KMS-11 (cell line): Measurements from ENCODE around the gene MAPK8IP2.
"Not testable (repeated sequence)": the region's sequence is repeated elsewhere in the genome, so short reads cannot be mapped to it uniquely, and the experiment has no call there.

Experiments used
- H2AFZ ChIP-seq: fragments of 200-600 bp; sonication (generic); 2 replicates; pipeline ENCODE4 v1.6.1; 2016; ENCODE audit warnings: antibody characterized with exemption, mixed run types, low read depth
- H3K27ac ChIP-seq: fragments of 200-600 bp; sonication (generic); 2 replicates; pipeline ENCODE4 v1.6.1; 2016; ENCODE audit warnings: mild to moderate bottlenecking, mixed run types
- H3K27me3 ChIP-seq: fragments of 200-600 bp; sonication (generic); 2 replicates; pipeline ENCODE4 v1.6.1; 2017; ENCODE audit warnings: mild to moderate bottlenecking, low read depth, mixed run types, moderate library complexity; ENCODE audit not compliant: insufficient read depth
- H3K36me3 ChIP-seq: fragments of 200-600 bp; sonication (generic); 2 replicates; pipeline ENCODE4 v1.6.1; 2017; ENCODE audit warnings: mild to moderate bottlenecking, mixed run types; ENCODE audit not compliant: insufficient read depth
- H3K4me1 ChIP-seq: fragments of 200-600 bp; sonication (generic); 2 replicates; pipeline ENCODE4 v1.6.1; 2016; ENCODE audit warnings: mild to moderate bottlenecking, low read depth, mixed run types; ENCODE audit not compliant: poor library complexity, severe bottlenecking
- H3K4me2 ChIP-seq: fragments of 200-600 bp; sonication (generic); 2 replicates; pipeline ENCODE4 v1.7.0; 2016; ENCODE audit warnings: mild to moderate bottlenecking, mixed run types
- H3K4me3 ChIP-seq: fragments of 200-600 bp; sonication (generic); IDR thresholded peaks from 2 replicates; pipeline ENCODE4 v1.6.1; 2017; ENCODE audit warnings: low read depth, low read length, mixed read lengths; ENCODE audit not compliant: insufficient read depth
- H3K79me2 ChIP-seq: fragments of 200-600 bp; sonication (generic); 2 replicates; pipeline ENCODE4 v1.6.1; 2016; ENCODE audit warnings: low read depth, mixed run types; ENCODE audit not compliant: insufficient read depth
- H3K9ac ChIP-seq: fragments of 200-600 bp; sonication (generic); 2 replicates; pipeline ENCODE4 v1.6.1; 2016; ENCODE audit warnings: mild to moderate bottlenecking, mixed run types
- H4K20me1 ChIP-seq: fragments of 200-600 bp; sonication (generic); 2 replicates; pipeline ENCODE4 v1.6.1; 2016; ENCODE audit warnings: mild to moderate bottlenecking, mixed run types; ENCODE audit not compliant: insufficient read depth
- TF ChIP-seq, protein P1 (sequence below): fragments of 200-600 bp; sonication (generic); conservative IDR thresholded peaks from 2 replicates; pipeline ENCODE4 v1.6.1; 2017; ENCODE audit warnings: low read depth, mild to moderate bottlenecking, antibody characterized with exemption, low read length, moderate library complexity, mixed read lengths

The MAPK8IP2 gene

DNA sequence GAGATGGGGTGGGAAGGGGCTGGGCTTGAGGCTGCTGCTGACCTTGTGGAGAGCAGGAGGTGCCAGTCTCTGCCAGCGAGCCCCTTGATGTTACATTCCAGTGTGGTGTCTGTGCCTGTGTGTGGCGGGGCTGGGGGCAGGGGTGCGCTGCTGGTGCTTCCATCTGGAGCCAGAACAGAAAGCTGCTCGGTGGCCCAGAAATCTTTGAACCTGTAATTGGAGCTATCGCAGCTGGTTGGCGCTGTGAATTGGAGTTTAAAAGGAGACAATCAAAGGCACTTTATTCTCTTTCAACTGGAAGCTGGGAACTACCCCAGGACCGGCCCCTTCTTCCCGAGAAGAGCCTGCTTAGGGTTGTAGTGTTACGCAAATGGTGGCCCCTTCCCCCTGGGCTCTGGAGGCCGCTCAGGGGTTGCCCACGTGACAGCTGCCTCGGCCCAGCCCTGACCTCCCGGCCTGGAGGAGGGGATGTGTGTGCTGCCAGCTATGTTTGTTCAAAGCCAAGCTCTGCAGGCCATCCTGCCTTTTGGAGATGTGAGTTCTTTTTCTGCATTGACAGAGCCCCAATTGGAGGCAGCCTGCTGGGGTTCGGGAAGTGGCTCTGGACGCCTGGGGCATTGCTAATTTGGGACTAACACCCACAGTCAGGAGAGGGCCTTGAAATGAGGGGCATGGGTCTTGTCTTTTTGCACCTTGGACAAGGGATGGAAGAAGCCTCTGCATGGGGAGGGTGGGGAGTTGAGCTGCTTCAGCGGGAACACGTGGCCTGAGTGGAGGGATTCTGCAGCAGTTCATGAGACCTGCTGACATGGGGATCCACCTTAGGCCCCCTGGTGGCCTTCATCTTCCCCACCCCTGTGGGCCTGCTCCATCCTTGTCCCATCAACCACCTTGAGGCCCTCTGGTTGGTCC is 41.4 kb downstream of the MAPK8IP2 start:
- Histone ChIP-seq H2AFZ (no peak overlapping the region), H3K27ac (no peak overlapping the region), H3K79me2 (no peaks in the 10 kb centered on the region), H3K4me2 (no peak overlapping the region), H3K36me3 (no peaks in the 10 kb centered on the region), H4K20me1 (no peaks in the 10 kb centered on the region), H3K4me3 (no peak overlapping the region), H3K27me3 (peaks cover 16% of the 10 kb centered on the region; the same call in 1 of the 2 replicates), H3K9ac (no peak overlapping the region), H3K4me1 (no peaks in the 10 kb centered on the region)
- TF ChIP-seq, protein P1, sequence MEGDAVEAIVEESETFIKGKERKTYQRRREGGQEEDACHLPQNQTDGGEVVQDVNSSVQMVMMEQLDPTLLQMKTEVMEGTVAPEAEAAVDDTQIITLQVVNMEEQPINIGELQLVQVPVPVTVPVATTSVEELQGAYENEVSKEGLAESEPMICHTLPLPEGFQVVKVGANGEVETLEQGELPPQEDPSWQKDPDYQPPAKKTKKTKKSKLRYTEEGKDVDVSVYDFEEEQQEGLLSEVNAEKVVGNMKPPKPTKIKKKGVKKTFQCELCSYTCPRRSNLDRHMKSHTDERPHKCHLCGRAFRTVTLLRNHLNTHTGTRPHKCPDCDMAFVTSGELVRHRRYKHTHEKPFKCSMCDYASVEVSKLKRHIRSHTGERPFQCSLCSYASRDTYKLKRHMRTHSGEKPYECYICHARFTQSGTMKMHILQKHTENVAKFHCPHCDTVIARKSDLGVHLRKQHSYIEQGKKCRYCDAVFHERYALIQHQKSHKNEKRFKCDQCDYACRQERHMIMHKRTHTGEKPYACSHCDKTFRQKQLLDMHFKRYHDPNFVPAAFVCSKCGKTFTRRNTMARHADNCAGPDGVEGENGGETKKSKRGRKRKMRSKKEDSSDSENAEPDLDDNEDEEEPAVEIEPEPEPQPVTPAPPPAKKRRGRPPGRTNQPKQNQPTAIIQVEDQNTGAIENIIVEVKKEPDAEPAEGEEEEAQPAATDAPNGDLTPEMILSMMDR, result no peak

- H2AFZ ChIP-seq, H3K4me1 ChIP-seq, H4K20me1 ChIP-seq, H3K79me2 ChIP-seq, H3K27ac ChIP-seq, H3K4me3 ChIP-seq, H3K36me3 ChIP-seq, H3K9ac ChIP-seq, H3K4me2 ChIP-seq: not testable (repeated sequence)
- H3K27me3 ChIP-seq, result peaks cover 16% of the 10 kb centered on the region; the same call in 1 of the 2 replicates
These were observed 42.6 kb downstream of the MAPK8IP2 start for GRCh38 chr22:50643021-50643820.

- not testable (repeated sequence) for H3K4me2 ChIP-seq, H3K4me3 ChIP-seq, H3K27ac ChIP-seq, H3K9ac ChIP-seq, H3K36me3 ChIP-seq, H4K20me1 ChIP-seq, H2AFZ ChIP-seq, H3K4me1 ChIP-seq, H3K79me2 ChIP-seq
- H3K27me3 ChIP-seq, result peaks cover 16% of the 10 kb centered on the region; the same call in 1 of the 2 replicates
These were observed 43.2 kb downstream of the MAPK8IP2 start for GRCh38 chr22:50643821-50644101.

- Histone ChIP-seq H3K4me2 (no peak overlapping the region), H3K27me3 (no peaks in the 10 kb centered on the region), H3K4me1 (no peaks in the 10 kb centered on the region), H4K20me1 (no peaks in the 10 kb centered on the region), H3K36me3 (no peaks in the 10 kb centered on the region), H3K9ac (no peak overlapping the region), H2AFZ (no peak overlapping the region), H3K4me3 (no peak overlapping the region), H3K27ac (no peak overlapping the region), H3K79me2 (no peaks in the 10 kb centered on the region)
- TF ChIP-seq, protein P1, result no peak
These were observed 52.7 kb downstream of the MAPK8IP2 start for GRCh38 chr22:50653256-50653655.

GRCh38 chr22:50654664-50655063 is 54.1 kb downstream of the MAPK8IP2 start:
- H3K4me1 ChIP-seq, H3K27me3 ChIP-seq, H3K9ac ChIP-seq, H4K20me1 ChIP-seq, H3K4me3 ChIP-seq, H3K4me2 ChIP-seq, H3K79me2 ChIP-seq, H3K36me3 ChIP-seq, H3K27ac ChIP-seq, H2AFZ ChIP-seq: not testable (repeated sequence)
